HUDEP-2 (cell line): Measurements from ENCODE around the gene TMEM229A.
"Not testable (repeated sequence)": the region's sequence is repeated elsewhere in the genome, so short reads cannot be mapped to it uniquely, and the experiment has no call there.

Experiments
- DNase-seq, 76 experiments: peaks; one replicate each; lab custom pipeline; 2025; ENCODE audit not compliant: unreplicated experiment in 76 of 76; lab: John Stamatoyannopoulos, UW

Gene TMEM229A

GRCh38 chr7:124033095-124033806 lies 384 bp upstream of the TMEM229A start:
- DNase-seq: no peak

DNA sequence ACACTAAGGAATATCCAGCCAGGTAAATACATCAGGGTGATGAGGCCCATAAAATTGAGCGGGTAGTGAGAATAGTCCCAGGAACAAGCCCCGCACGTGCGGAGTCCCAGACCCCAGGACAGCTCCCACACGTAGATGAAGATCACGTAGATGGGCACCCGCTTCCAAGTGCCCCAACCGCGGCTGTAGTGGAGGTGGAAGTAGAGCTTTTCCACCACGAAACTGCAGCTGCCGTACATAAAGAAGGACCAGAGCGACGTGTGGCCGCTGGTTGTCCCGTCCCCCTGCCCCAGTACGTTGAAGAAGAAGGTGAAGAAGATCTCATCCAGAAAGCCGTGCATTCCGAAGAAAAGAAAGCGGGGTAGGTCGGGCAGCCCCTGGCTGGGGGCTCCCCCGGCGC lies 948 bp downstream of the TMEM229A start:
- DNase-seq: no peak

DNA sequence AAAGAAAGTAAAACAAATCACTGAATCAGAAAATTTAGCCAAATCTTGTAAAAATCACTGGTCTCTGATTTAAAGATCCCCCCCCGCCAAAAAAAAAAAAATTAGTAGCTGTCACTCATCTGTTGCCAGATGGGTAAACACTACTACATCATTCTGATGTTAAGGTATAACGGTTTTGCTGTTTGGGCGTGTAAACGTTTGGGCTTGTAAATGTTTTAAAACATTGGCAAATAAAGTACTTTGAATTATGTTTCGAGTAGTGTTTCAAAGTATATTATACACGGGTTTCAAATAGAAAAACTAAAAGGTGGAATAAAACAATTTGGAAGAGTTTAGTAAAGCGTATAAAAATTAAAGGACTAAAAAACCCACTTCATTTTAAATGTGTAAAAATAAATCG lies 1.5 kb downstream of the TMEM229A start:
- DNase-seq: no peak

GRCh38 chr7:124030964-124031363 lies 1.9 kb downstream of the TMEM229A start:
- DNase-seq: no peak

- DNase-seq: no peak
These were observed 3.3 kb downstream of the TMEM229A start for GRCh38 chr7:124029396-124030188.

DNA sequence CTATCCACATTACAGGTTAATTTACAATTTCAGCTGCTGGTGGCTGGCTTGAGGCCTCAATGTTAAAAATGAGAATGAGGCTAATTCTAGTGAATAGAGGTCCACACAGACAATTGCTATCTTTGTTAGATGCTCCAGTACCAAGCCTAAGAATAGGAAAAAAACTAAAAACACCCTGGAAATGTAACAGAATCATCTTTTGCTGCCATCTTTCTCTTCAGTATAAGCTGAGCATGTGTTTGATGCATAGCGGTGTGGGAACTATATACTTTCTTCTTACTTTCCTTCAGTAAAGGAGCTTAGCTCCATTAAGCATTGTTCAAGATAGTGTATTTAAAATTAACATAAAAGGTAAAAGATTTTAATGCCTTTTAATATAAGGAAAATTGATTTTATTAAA lies 5.6 kb downstream of the TMEM229A start:
- no peak for DNase-seq

DNA sequence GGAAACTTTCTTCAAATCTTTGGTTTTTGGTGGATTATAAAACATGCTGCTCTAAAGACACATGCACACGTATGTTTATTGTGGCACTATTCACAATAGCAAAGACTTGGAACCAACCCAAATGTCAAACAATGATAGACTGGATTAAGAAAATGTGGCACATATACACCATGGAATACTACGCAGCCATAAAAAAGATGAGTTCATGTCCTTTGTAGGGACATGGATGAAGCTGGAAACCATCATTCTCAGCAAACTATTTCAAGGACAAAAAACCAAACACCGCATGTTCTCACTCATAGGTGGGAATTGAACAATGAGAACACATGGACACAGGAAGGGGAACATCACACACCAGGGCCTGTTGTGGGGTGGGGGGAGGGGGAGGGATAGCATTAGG lies 8.5 kb downstream of the TMEM229A start:
- DNase-seq: not testable (repeated sequence)

GRCh38 chr7:124022551-124022950 lies 10.3 kb downstream of the TMEM229A start:
- DNase-seq: no peak

DNA sequence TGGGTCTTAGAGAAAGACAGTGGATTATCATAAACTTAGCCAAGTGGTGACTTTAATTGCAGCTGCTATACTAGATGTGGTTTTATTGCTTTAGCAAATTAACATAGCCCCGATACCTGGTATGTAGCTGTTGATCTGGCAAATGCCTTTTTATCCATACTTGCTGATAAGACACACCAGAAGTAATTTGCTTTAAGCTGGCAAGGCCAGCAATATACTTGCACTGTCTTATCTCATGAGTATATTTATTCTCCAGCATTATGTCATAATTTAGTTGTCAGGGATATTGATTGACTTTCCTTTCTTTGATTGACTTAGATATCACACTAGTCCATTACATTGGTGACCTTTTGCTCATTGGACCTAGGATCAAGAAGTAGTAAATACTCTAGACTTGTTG lies 12.8 kb downstream of the TMEM229A start:
- DNase-seq: no peak

GRCh38 chr7:124013306-124013705 lies 19.6 kb downstream of the TMEM229A start:
- no peak for DNase-seq

DNA sequence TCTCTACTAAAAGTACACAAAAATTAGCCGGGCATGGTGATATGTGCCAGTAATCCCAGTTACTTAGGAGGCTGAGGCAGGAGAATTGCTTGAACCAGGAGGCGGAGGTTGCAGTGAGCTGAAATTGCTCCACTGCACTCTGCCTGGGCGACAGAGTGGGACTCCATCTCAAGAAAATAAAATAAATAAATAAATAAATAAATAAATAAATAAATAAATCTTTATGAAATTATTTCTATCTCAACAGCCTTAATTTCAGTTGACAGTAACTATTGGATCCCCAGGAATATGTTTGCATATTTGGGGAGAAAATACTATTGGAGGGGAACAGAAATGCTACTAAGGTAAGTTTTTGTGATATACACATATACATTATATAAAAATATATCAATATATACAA lies 20.0 kb downstream of the TMEM229A start:
- no peak for DNase-seq

- no peak for DNase-seq
These were observed 23.5 kb downstream of the TMEM229A start for GRCh38 chr7:124009321-124009720.

- DNase-seq: not testable (repeated sequence)
These were observed 24.6 kb downstream of the TMEM229A start for GRCh38 chr7:124008296-124008695.

- no peak for DNase-seq
These were observed 33.2 kb downstream of the TMEM229A start for GRCh38 chr7:123999703-124000102.

DNA sequence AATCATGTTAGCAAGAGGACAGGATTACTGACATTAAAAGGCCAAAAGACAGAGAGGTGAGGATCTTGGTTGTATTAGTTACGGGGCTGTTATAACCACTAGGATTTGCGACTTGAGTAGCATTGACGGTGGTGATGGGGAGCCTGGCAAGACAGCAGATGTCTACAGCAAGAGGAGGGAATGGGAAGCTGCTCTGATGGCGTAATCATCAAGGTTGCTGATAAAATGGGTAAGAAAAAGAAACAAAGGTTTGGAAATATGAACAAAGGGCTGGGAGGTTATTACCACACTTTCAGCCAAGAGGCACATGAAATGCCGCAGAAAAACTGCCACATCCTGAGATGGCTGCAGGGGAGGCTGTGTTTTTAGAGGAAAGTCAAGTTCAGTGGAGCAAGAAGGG lies 33.9 kb downstream of the TMEM229A start:
- no peak for DNase-seq

DNA sequence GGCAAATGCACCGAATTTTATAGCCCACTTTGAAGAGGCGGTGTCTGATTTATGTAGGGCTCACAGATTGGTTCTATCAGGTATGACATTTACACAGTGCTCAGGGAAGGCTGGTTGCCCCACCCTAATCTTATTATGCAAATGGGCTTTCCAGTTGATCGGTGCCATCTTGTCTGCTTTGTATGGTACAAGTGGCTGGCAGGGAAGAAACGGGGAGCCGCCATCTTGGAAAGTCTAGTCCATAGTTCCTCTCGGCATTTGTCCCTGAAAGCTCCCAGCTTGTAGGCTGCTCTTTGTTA lies 36.6 kb downstream of the TMEM229A start:
- no peak for DNase-seq

- no peak for DNase-seq
These were observed 37.1 kb downstream of the TMEM229A start for GRCh38 chr7:123995617-123996326.

- no peak for DNase-seq
These were observed 38.4 kb downstream of the TMEM229A start for GRCh38 chr7:123994449-123994848.

GRCh38 chr7:123993996-123994395 lies 38.9 kb downstream of the TMEM229A start:
- no peak for DNase-seq

- DNase-seq: no peak
These were observed 39.9 kb downstream of the TMEM229A start for GRCh38 chr7:123992913-123993518.

DNA sequence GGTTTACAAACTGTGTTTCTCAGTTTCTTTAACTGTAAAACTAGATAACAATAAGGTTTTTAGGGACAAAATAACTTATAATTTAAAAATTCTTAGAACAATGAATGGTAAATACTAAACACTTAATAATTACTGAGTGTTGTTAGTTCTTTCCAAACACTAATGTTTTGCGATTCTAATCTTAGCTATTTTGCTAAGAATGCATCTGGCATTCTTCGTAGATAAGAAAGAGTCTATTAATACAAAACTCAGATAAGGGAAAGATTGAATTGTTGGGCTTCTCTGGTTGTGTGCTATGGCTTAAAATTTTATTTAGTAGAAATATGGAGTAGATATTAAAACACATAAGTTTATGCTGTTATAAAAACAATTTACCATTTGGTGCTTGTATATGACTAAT lies 45.4 kb downstream of the TMEM229A start:
- DNase-seq: no peak
